Esophagus (tissue), 2 donors: ENCODE data around the gene CST8. TPM values are rescaled to one million over a fixed set of nuclear protein-coding genes. Genes with fewer than 3 reads are reported as not detected.

Experiments used
- H3K27ac ChIP-seq, 2 donors: one replicate each; pipeline ENCODE4 v1.5.1; 2013; ENCODE audit warnings: low read depth in 2 of 2, mild to moderate bottlenecking in 2 of 2, inconsistent platforms in 1 of 2, low read length in 1 of 2, moderate library complexity in 1 of 2
- H3K27me3 ChIP-seq, 2 donors: one replicate each; pipeline ENCODE4 v1.6.1; 2013; ENCODE audit warnings: low read length in 2 of 2, control low read depth in 1 of 2, mild to moderate bottlenecking in 1 of 2; ENCODE audit not compliant: insufficient read depth in 2 of 2, control insufficient read depth in 1 of 2
- H3K36me3 ChIP-seq, 2 donors: one replicate each; pipeline ENCODE4 v1.6.1; 2013; ENCODE audit warnings: low read length in 1 of 2; ENCODE audit not compliant: control insufficient read depth in 2 of 2, insufficient read depth in 2 of 2
- H3K4me1 ChIP-seq, 2 donors: one replicate each; pipeline ENCODE4 v1.6.1; 2013; ENCODE audit warnings: low read length in 1 of 2; ENCODE audit not compliant: control insufficient read depth in 2 of 2, insufficient read depth in 2 of 2
- H3K4me3 ChIP-seq, 2 donors: one replicate each; pipeline ENCODE4 v1.5.1; 2013; ENCODE audit warnings: low read length in 2 of 2, mild to moderate bottlenecking in 2 of 2, low read depth in 1 of 2, moderate library complexity in 1 of 2
- H3K9me3 ChIP-seq, 2 donors: one replicate each; pipeline ENCODE4 v1.6.1; 2013; ENCODE audit warnings: mild to moderate bottlenecking in 2 of 2, low read depth in 1 of 2, low read length in 1 of 2, moderate library complexity in 1 of 2; ENCODE audit not compliant: control insufficient read depth in 2 of 2, insufficient read depth in 1 of 2
- WGBS, 2 donors: extraction: QIAGEN DNeasy Blood & Tissue Kit; methylation state at CpG; one replicate each; pipeline ENCODE4 v1.1.7; 2013; 5-methylcytosine and 5-hydroxymethylcytosine counted together
- polyA plus RNA-seq, 2 donors: library from polyadenylated mRNA; stranded (reverse); fragments of 200-250 nt; gene quantifications; one replicate each; pipeline ENCODE4 v1.2.3, GENCODE V29; 2013
- donor health status: healthy with polysubstance abuse.
- donor health status: Bipolar disorder and iron deficiency.

CST8 gene
- polyA plus RNA-seq, 2 donors, result not detected

- no peak overlapping the region for H3K27ac ChIP-seq
- no peak overlapping the region for H3K4me3 ChIP-seq
- H3K9me3 ChIP-seq, result peaks cover under 1 to 2% of the 10 kb centered on the region in 2 donors
- H3K27me3 ChIP-seq, result no peaks in the 10 kb centered on the region
- H3K36me3 ChIP-seq, result no peaks in the 10 kb centered on the region
- H3K4me1 ChIP-seq, result no peaks in the 10 kb centered on the region
- 65 to 71% methylated on average over 1 of the region's 1 CpG for WGBS, 2 donors
These were observed 41.6 kb downstream of the CST8 start for GRCh38 chr20:23532533-23532932.

- no peaks in the 10 kb centered on the region for H3K4me1 ChIP-seq
- H3K27ac ChIP-seq, result no peak overlapping the region
- H3K36me3 ChIP-seq, result no peaks in the 10 kb centered on the region
- no peaks in the 10 kb centered on the region for H3K27me3 ChIP-seq
- no peak overlapping the region for H3K4me3 ChIP-seq
- H3K9me3 ChIP-seq, result peaks cover 0 to 2% of the 10 kb centered on the region in 2 donors
These were observed 42.2 kb downstream of the CST8 start for GRCh38 chr20:23533161-23533560.

GRCh38 chr20:23534801-23535593 lies 44.1 kb downstream of the CST8 start:
- Histone ChIP-seq H3K27me3 (no peaks in the 10 kb centered on the region), H3K27ac (no peak overlapping the region), H3K4me3 (no peak overlapping the region), H3K9me3 (no peaks in the 10 kb centered on the region), H3K36me3 (no peaks in the 10 kb centered on the region), H3K4me1 (no peaks in the 10 kb centered on the region)
- WGBS, 2 donors, result 80 to 82% methylated on average over 20 of the region's 20 CpGs

- Histone ChIP-seq H3K4me3 (no peak overlapping the region), H3K36me3 (no peaks in the 10 kb centered on the region), H3K4me1 (no peaks in the 10 kb centered on the region), H3K27ac (no peak overlapping the region), H3K9me3 (no peaks in the 10 kb centered on the region), H3K27me3 (no peaks in the 10 kb centered on the region)
- WGBS, 2 donors, result 70 to 74% methylated on average over 2 of the region's 2 CpGs
These were observed 45.5 kb downstream of the CST8 start for GRCh38 chr20:23536328-23536974.

GRCh38 chr20:23537030-23537429 lies 46.1 kb downstream of the CST8 start:
- no peaks in the 10 kb centered on the region for H3K27me3 ChIP-seq
- no peak overlapping the region for H3K27ac ChIP-seq
- no peaks in the 10 kb centered on the region for H3K9me3 ChIP-seq
- WGBS, 2 donors, result 75 to 77% methylated on average over 3 of the region's 3 CpGs
- H3K36me3 ChIP-seq, result no peaks in the 10 kb centered on the region
- no peaks in the 10 kb centered on the region for H3K4me1 ChIP-seq
- no peak overlapping the region for H3K4me3 ChIP-seq

- H3K4me3 ChIP-seq, result no peak overlapping the region
- WGBS, 2 donors, result 71 to 72% methylated on average over 4 of the region's 4 CpGs
- H3K9me3 ChIP-seq, result peaks cover 0 to 2% of the 10 kb centered on the region in 2 donors
- no peaks in the 10 kb centered on the region for H3K36me3 ChIP-seq
- no peak overlapping the region for H3K27ac ChIP-seq
- H3K4me1 ChIP-seq, result no peaks in the 10 kb centered on the region
- H3K27me3 ChIP-seq, result no peaks in the 10 kb centered on the region
These were observed 49.7 kb downstream of the CST8 start for GRCh38 chr20:23540624-23541023.

- peaks cover 0 to 2% of the 10 kb centered on the region in 2 donors for H3K9me3 ChIP-seq
- H3K4me3 ChIP-seq, result no peak overlapping the region
- H3K4me1 ChIP-seq, result no peaks in the 10 kb centered on the region
- no peaks in the 10 kb centered on the region for H3K27me3 ChIP-seq
- no peaks in the 10 kb centered on the region for H3K36me3 ChIP-seq
- H3K27ac ChIP-seq, result no peak overlapping the region
- whole genome bisulfite sequencing, 2 donors, result 33 to 48% methylated on average over 1 of the region's 1 CpG
These were observed 50.4 kb downstream of the CST8 start for GRCh38 chr20:23541330-23541729.

GRCh38 chr20:23541776-23542175 lies 50.9 kb downstream of the CST8 start:
- Histone ChIP-seq H3K4me3 (no peak overlapping the region), H3K27ac (no peak overlapping the region), H3K4me1 (no peaks in the 10 kb centered on the region), H3K9me3 (peaks cover 0 to 2% of the 10 kb centered on the region in 2 donors), H3K27me3 (no peaks in the 10 kb centered on the region), H3K36me3 (no peaks in the 10 kb centered on the region)
- 86 to 98% methylated on average over 2 of the region's 2 CpGs for WGBS, 2 donors

GRCh38 chr20:23542801-23543200 lies 51.9 kb downstream of the CST8 start:
- Histone ChIP-seq H3K36me3 (no peaks in the 10 kb centered on the region), H3K9me3 (peaks cover 0 to 2% of the 10 kb centered on the region in 2 donors), H3K27ac (no peak overlapping the region), H3K4me1 (no peaks in the 10 kb centered on the region), H3K4me3 (no peak overlapping the region), H3K27me3 (no peaks in the 10 kb centered on the region)
- 48 to 52% methylated on average over 5 of the region's 5 CpGs for WGBS, 2 donors

GRCh38 chr20:23544133-23544532 lies 53.2 kb downstream of the CST8 start:
- Histone ChIP-seq H3K27ac (no peak overlapping the region), H3K27me3 (no peaks in the 10 kb centered on the region), H3K4me3 (no peak overlapping the region), H3K4me1 (no peaks in the 10 kb centered on the region), H3K36me3 (no peaks in the 10 kb centered on the region), H3K9me3 (peaks cover 0 to 2% of the 10 kb centered on the region in 2 donors)
- 91 to 93% methylated on average over 6 of the region's 6 CpGs for WGBS, 2 donors
